Suprapubic skin (tissue), 4 donors: ENCODE measurements around the gene TPM4.
A peak's percentile ranks its signal among the peaks of the same experiment; 100 is the strongest.

Experiments used
- POLR2A ChIP-seq, 2 donors: fragments of 450-650 bp; IDR thresholded peaks; one replicate each; pipeline ENCODE4 v1.6.1; 2017; ENCODE audit warnings: antibody characterized with exemption in 2 of 2, mild to moderate bottlenecking in 2 of 2, moderate library complexity in 2 of 2
- POLR2AphosphoS5 ChIP-seq, 3 donors: sonication (generic); formaldehyde crosslinking; IDR thresholded peaks; one replicate each; pipeline ENCODE4 v1.6.1; 2017; ENCODE audit warnings: antibody characterized with exemption in 3 of 3
- TF ChIP-seq, protein P1 (sequence below), 2 donors: fragments of 200-600 bp in 1 of 2; fragments of 450-650 bp in 1 of 2; sonication (generic) in 1 of 2; IDR thresholded peaks; one replicate each; pipeline ENCODE4 v1.5.1; 2016 to 2019; ENCODE audit warnings: antibody characterized with exemption in 2 of 2, mild to moderate bottlenecking in 1 of 2, moderate library complexity in 1 of 2

DNA sequence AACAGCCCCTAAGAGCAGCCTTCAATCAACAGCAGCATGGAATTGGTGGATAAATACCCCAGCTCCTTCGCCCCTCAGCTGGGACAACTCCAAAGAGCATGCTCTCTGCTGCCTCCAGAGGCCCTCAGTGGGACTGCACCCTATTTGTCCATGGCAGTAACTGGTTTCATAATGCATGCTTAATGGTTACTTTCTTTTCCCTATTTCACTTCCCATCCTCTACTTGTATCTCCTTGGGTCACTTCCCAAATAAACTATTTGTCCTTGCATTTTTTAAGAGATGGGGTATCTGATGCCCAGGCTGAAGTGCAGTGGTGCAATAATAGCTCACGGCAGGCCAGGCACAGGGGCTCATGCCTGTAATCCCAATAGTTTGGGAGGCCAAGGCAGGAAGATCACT, 13.5 kb upstream of the TPM4 start:
- no peak for TF ChIP-seq POLR2AphosphoS5 (IDR thresholded peaks at IDR 0.05)
- TF ChIP-seq, protein P1, sequence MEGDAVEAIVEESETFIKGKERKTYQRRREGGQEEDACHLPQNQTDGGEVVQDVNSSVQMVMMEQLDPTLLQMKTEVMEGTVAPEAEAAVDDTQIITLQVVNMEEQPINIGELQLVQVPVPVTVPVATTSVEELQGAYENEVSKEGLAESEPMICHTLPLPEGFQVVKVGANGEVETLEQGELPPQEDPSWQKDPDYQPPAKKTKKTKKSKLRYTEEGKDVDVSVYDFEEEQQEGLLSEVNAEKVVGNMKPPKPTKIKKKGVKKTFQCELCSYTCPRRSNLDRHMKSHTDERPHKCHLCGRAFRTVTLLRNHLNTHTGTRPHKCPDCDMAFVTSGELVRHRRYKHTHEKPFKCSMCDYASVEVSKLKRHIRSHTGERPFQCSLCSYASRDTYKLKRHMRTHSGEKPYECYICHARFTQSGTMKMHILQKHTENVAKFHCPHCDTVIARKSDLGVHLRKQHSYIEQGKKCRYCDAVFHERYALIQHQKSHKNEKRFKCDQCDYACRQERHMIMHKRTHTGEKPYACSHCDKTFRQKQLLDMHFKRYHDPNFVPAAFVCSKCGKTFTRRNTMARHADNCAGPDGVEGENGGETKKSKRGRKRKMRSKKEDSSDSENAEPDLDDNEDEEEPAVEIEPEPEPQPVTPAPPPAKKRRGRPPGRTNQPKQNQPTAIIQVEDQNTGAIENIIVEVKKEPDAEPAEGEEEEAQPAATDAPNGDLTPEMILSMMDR (IDR thresholded peaks at IDR 0.05) = peak; percentile 68 to 92
- TF ChIP-seq POLR2A (IDR thresholded peaks at IDR 0.05) = no peak
